GM19372 (cell line): Measurements from ENCODE around the gene RANBP3.

Experiments used
- ATAC-seq: cut with Tn5 transposase; IDR thresholded peaks from one replicate; pipeline ENCODE4 v1.9.1; 2021; ENCODE audit warnings: mild to moderate bottlenecking, low read depth, moderate library complexity; ENCODE audit not compliant: unreplicated experiment

RANBP3 gene

GRCh38 chr19:5954293-5954692, 23.6 kb downstream of the RANBP3 start:
- no peak for ATAC-seq

GRCh38 chr19:5953680-5954213, 24.2 kb downstream of the RANBP3 start:
- ATAC-seq = no peak

GRCh38 chr19:5953030-5953589, 24.8 kb downstream of the RANBP3 start:
- ATAC-seq = no peak

- no peak for ATAC-seq
Measured at GRCh38 chr19:5952193-5953029, 25.5 kb downstream of the RANBP3 start.

GRCh38 chr19:5951338-5951861, 26.5 kb downstream of the RANBP3 start:
- ATAC-seq = no peak

- no peak for ATAC-seq
Measured at GRCh38 chr19:5950741-5951140, 27.2 kb downstream of the RANBP3 start.

GRCh38 chr19:5949792-5950305, 28.1 kb downstream of the RANBP3 start:
- ATAC-seq = no peak

- ATAC-seq = no peak
Measured at GRCh38 chr19:5948752-5949564, 29.0 kb downstream of the RANBP3 start.

GRCh38 chr19:5947435-5947834, 30.5 kb downstream of the RANBP3 start:
- no peak for ATAC-seq

GRCh38 chr19:5943623-5944022, 34.3 kb downstream of the RANBP3 start:
- no peak for ATAC-seq

- ATAC-seq = no peak
Measured at GRCh38 chr19:5943045-5943444, 34.9 kb downstream of the RANBP3 start.

GRCh38 chr19:5941673-5942072, 36.3 kb downstream of the RANBP3 start:
- ATAC-seq = no peak

GRCh38 chr19:5940260-5941208, 37.4 kb downstream of the RANBP3 start:
- ATAC-seq = no peak

- no peak for ATAC-seq
Measured at GRCh38 chr19:5937550-5937949, 40.4 kb downstream of the RANBP3 start.

GRCh38 chr19:5936292-5936592, 41.7 kb downstream of the RANBP3 start:
- ATAC-seq = no peak

- ATAC-seq = no peak
Measured at GRCh38 chr19:5935473-5936291, 42.3 kb downstream of the RANBP3 start.

- no peak for ATAC-seq
Measured at GRCh38 chr19:5934774-5935472, 43.0 kb downstream of the RANBP3 start.

- no peak for ATAC-seq
Measured at GRCh38 chr19:5934069-5934401, 43.9 kb downstream of the RANBP3 start.
